Lower leg skin (tissue), 3 donors: ENCODE results near the gene HOXD13.

Experiments
- CTCF ChIP-seq, 3 donors: fragments of 450-650 bp; IDR thresholded peaks; one replicate each; pipeline ENCODE4 v1.5.1; 2016; ENCODE audit warnings: antibody characterized with exemption in 3 of 3, mild to moderate bottlenecking in 3 of 3, moderate library complexity in 2 of 3
- POLR2A ChIP-seq, 2 donors: fragments of 450-650 bp; IDR thresholded peaks; one replicate each; pipeline ENCODE4 v1.6.1; 2016 to 2017; ENCODE audit warnings: antibody characterized with exemption in 2 of 2, mild to moderate bottlenecking in 1 of 2, moderate library complexity in 1 of 2

- TF ChIP-seq CTCF (IDR thresholded peaks at IDR 0.05) (no peak), POLR2A (IDR thresholded peaks at IDR 0.05) (no peak)
Observed at GRCh38 chr2:176139661-176140512, 47.4 kb downstream of the HOXD13 start.
